ENCODE data around the gene BNIP5.

DNA sequence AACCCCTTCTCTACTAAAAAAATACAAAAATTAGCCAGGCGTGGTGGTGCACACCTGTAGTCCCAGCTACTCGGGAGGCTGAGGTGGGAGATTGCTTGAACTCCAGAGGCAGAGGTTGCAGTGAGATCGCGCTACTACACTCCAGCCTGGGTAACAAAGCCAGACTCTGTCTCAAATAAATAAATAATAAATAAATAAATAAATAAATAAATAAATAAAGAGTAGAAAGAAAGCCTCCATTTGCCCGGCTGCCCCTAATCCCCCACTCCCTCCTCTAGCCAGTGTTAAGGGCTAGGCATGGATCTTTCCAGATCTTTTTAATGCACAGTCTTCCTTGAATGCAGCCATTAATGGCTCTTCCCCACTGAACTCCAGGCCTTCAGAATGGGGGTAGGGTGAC lies 63.6 kb downstream of the BNIP5 start:
- TF ChIP-seq YY1 (IDR thresholded peaks at IDR 0.05; ENCODE audit: insufficient read depth, insufficient read length) (no peak), ZNF274 (IDR thresholded peaks at IDR 0.05; ENCODE audit: low read depth, low read length) (no peak), SUZ12 (IDR thresholded peaks at IDR 0.05; ENCODE audit: extremely low read depth, insufficient read depth, insufficient read length) (no peak)
